ENCODE results near the gene PHLDB1. TPM values are rescaled to one million over a fixed set of nuclear protein-coding genes. Genes with fewer than 3 reads are reported as not detected.
"Not testable (repeated sequence)": the region's sequence is repeated elsewhere in the genome, so short reads cannot be mapped to it uniquely, and the experiment has no call there.

Gene PHLDB1
- polyA plus RNA-seq, 1 donor (not counting 4 experiments of a cell fraction or from before 2014, with no cell fraction given) = 35.0 TPM

DNA sequence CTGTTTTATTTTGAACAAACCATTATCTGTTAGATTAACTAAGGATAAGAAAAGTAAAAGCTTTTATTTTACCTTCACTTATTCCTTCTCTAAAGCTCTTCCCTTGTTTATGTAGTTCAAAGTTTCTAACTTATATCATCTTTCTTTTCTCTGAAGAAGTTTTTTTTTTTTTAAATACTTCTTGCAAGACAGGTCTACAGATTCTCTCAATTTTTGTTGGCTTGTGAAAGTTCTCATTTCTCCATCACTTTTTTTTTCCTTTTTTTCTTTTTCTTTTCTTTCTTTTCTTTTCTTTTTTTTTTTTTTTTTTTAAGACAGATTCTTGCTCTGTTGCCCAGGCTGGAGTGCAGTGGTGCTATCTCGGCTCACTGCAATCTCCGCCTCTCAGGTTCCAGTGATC is 76.8 kb downstream of the PHLDB1 start:
- no peak overlapping the region for H3K27ac ChIP-seq (ENCODE audit: control insufficient read depth, insufficient read depth, low read length)
- H3K4me1 ChIP-seq (ENCODE audit: control insufficient read depth, extremely low read depth, insufficient read depth, low read length) = peaks cover 8% of the 10 kb centered on the region
- H4K20me1 ChIP-seq (ENCODE audit: control insufficient read depth, extremely low read depth, insufficient read depth, low read length) = no peaks in the 10 kb centered on the region
- no peak overlapping the region for H3K9ac ChIP-seq (ENCODE audit: control insufficient read depth, extremely low read depth, insufficient read depth, low read length)
- H3K27me3 ChIP-seq (ENCODE audit: control insufficient read depth, extremely low read depth, insufficient read depth, low read length) = no peaks in the 10 kb centered on the region
- dilution Hi-C loops (cut with MboI; ENCODE audit: extremely low pct_ligation_motif_present, low sequenced_read_pairs) = no loop called here
- H3K4me3 ChIP-seq (ENCODE audit: control insufficient read depth in 2 of 3, extremely low read depth in 1 of 3, insufficient read depth in 2 of 3, low read depth in 1 of 3, low read length in 3 of 3) = no peak overlapping the region
- H3K9me3 ChIP-seq (ENCODE audit: control insufficient read depth, low read depth, low read length) = no peaks in the 10 kb centered on the region
- no peaks in the 10 kb centered on the region for H3K79me2 ChIP-seq (ENCODE audit: control insufficient read depth, insufficient read depth, low read length)
- FAIRE-seq (no peak), DNase-seq (ENCODE audit: low read depth, low spot score) (no peak)
- H3K36me3 ChIP-seq (ENCODE audit: control insufficient read depth in 2 of 2, extremely low read depth in 1 of 2, insufficient read depth in 2 of 2, low read length in 2 of 2) = no peaks in the 10 kb centered on the region
- TF ChIP-seq, protein P1, sequence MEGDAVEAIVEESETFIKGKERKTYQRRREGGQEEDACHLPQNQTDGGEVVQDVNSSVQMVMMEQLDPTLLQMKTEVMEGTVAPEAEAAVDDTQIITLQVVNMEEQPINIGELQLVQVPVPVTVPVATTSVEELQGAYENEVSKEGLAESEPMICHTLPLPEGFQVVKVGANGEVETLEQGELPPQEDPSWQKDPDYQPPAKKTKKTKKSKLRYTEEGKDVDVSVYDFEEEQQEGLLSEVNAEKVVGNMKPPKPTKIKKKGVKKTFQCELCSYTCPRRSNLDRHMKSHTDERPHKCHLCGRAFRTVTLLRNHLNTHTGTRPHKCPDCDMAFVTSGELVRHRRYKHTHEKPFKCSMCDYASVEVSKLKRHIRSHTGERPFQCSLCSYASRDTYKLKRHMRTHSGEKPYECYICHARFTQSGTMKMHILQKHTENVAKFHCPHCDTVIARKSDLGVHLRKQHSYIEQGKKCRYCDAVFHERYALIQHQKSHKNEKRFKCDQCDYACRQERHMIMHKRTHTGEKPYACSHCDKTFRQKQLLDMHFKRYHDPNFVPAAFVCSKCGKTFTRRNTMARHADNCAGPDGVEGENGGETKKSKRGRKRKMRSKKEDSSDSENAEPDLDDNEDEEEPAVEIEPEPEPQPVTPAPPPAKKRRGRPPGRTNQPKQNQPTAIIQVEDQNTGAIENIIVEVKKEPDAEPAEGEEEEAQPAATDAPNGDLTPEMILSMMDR (optimal IDR thresholded peaks at IDR 0.05 in 1 of 3, IDR thresholded peaks at IDR 0.05 in 1 of 3, conservative IDR thresholded peaks at IDR 0.05 in 1 of 3; ENCODE audit: extremely low read depth in 1 of 3, insufficient read depth in 2 of 3, low read length in 3 of 3) = no peak
- TF ChIP-seq EZH2 (IDR thresholded peaks at IDR 0.05; ENCODE audit: low read length) = no peak
- no peak overlapping the region for H2AFZ ChIP-seq (ENCODE audit: control insufficient read depth, low read length)
- no peaks in the 10 kb centered on the region for H3K9me1 ChIP-seq (ENCODE audit: control insufficient read depth, extremely low read depth, insufficient read depth, low read length)
- H3K4me2 ChIP-seq (ENCODE audit: control insufficient read depth, extremely low read depth, insufficient read depth, low read depth, low read length) = no peak overlapping the region

DNA sequence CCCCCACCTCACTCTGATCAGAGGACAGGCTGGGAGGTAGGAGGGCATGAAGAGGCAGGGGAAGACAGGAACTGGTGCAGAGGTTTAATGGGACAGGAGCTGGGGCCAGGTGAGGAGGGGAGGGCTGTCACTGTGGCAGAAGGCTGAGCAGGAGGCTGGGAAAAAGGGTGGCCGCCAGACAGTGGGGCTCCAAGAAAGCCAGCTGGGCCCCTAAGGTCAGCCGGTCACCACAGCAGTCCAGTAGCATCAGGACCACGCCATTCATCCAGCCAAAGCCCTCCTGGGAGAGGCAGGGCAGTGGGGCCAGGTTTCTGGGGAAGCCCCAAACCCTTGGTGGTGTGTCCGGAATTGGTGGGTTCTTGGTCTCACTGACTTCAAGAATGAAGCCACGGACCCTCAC is 80.5 kb downstream of the PHLDB1 start:
- Histone ChIP-seq H3K36me3 (ENCODE audit: control insufficient read depth in 2 of 2, extremely low read depth in 1 of 2, insufficient read depth in 2 of 2, low read length in 2 of 2) (no peaks in the 10 kb centered on the region), H3K9me3 (ENCODE audit: control insufficient read depth, low read depth, low read length) (no peaks in the 10 kb centered on the region), H3K79me2 (ENCODE audit: control insufficient read depth, insufficient read depth, low read length) (no peaks in the 10 kb centered on the region), H3K27me3 (ENCODE audit: control insufficient read depth, extremely low read depth, insufficient read depth, low read length) (no peaks in the 10 kb centered on the region), H2AFZ (ENCODE audit: control insufficient read depth, low read length) (no peak overlapping the region), H4K20me1 (ENCODE audit: control insufficient read depth, extremely low read depth, insufficient read depth, low read length) (no peaks in the 10 kb centered on the region), H3K4me2 (ENCODE audit: control insufficient read depth, extremely low read depth, insufficient read depth, low read depth, low read length) (no peak overlapping the region), H3K9me1 (ENCODE audit: control insufficient read depth, extremely low read depth, insufficient read depth, low read length) (no peaks in the 10 kb centered on the region), H3K9ac (ENCODE audit: control insufficient read depth, extremely low read depth, insufficient read depth, low read length) (no peak overlapping the region), H3K27ac (ENCODE audit: control insufficient read depth, insufficient read depth, low read length) (no peak overlapping the region), H3K4me1 (ENCODE audit: control insufficient read depth, extremely low read depth, insufficient read depth, low read length) (peaks cover 30% of the 10 kb centered on the region), H3K4me3 (ENCODE audit: control insufficient read depth in 2 of 3, extremely low read depth in 1 of 3, insufficient read depth in 2 of 3, low read depth in 1 of 3, low read length in 3 of 3) (no peak overlapping the region)
- TF ChIP-seq, protein P1 (optimal IDR thresholded peaks at IDR 0.05 in 1 of 3, IDR thresholded peaks at IDR 0.05 in 1 of 3, conservative IDR thresholded peaks at IDR 0.05 in 1 of 3; ENCODE audit: extremely low read depth in 1 of 3, insufficient read depth in 2 of 3, low read length in 3 of 3) = no peak
- TF ChIP-seq EZH2 (IDR thresholded peaks at IDR 0.05; ENCODE audit: low read length) = no peak
- DNase-seq (ENCODE audit: low read depth, low spot score) = no peak
- no peak for FAIRE-seq
- dilution Hi-C loops (cut with MboI; ENCODE audit: extremely low pct_ligation_motif_present, low sequenced_read_pairs) = no loop called here

DNA sequence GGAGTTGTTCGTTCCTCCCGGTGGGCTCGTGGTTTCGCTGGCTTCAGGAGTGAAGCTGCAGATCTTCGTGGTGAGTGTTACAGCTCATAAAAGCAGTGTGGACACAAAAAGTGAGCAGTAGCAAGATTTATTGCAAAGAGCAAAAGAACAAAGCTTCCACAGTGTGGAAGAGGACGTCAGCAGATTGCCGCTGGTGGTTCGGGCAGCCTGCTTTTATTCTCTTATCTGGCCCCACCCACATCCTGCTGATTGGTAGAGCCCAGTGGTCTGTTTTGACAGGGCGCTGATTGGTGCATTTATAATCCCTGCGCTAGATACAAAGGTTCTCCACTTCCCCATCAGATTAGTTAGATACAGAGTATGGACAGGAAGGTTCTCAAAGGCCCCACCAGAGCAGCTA is 80.9 kb downstream of the PHLDB1 start:
- H2AFZ ChIP-seq (ENCODE audit: control insufficient read depth, low read length); H4K20me1 ChIP-seq (ENCODE audit: control insufficient read depth, extremely low read depth, insufficient read depth, low read length); DNase-seq (ENCODE audit: low read depth, low spot score); H3K79me2 ChIP-seq (ENCODE audit: control insufficient read depth, insufficient read depth, low read length); H3K4me2 ChIP-seq (ENCODE audit: control insufficient read depth, extremely low read depth, insufficient read depth, low read depth, low read length); H3K4me3 ChIP-seq (ENCODE audit: control insufficient read depth in 2 of 3, extremely low read depth in 1 of 3, insufficient read depth in 2 of 3, low read depth in 1 of 3, low read length in 3 of 3); H3K27ac ChIP-seq (ENCODE audit: control insufficient read depth, insufficient read depth, low read length); H3K9me1 ChIP-seq (ENCODE audit: control insufficient read depth, extremely low read depth, insufficient read depth, low read length); H3K9me3 ChIP-seq (ENCODE audit: control insufficient read depth, low read depth, low read length); dilution Hi-C loops (cut with MboI; ENCODE audit: extremely low pct_ligation_motif_present, low sequenced_read_pairs); H3K9ac ChIP-seq (ENCODE audit: control insufficient read depth, extremely low read depth, insufficient read depth, low read length); H3K36me3 ChIP-seq (ENCODE audit: control insufficient read depth in 2 of 2, extremely low read depth in 1 of 2, insufficient read depth in 2 of 2, low read length in 2 of 2); FAIRE-seq; H3K27me3 ChIP-seq (ENCODE audit: control insufficient read depth, extremely low read depth, insufficient read depth, low read length): not testable (repeated sequence)
- H3K4me1 ChIP-seq (ENCODE audit: control insufficient read depth, extremely low read depth, insufficient read depth, low read length) = peaks cover 34% of the 10 kb centered on the region

Measured in keratinocyte (primary cell).